NCI-H1417 (cell line): ENCODE measurements around the gene PHYHIPL.

Experiments used
- DNase-seq, 3 experiments: peaks; one replicate each; lab custom pipeline; 2025; lab: John Stamatoyannopoulos, UW

PHYHIPL gene

DNA sequence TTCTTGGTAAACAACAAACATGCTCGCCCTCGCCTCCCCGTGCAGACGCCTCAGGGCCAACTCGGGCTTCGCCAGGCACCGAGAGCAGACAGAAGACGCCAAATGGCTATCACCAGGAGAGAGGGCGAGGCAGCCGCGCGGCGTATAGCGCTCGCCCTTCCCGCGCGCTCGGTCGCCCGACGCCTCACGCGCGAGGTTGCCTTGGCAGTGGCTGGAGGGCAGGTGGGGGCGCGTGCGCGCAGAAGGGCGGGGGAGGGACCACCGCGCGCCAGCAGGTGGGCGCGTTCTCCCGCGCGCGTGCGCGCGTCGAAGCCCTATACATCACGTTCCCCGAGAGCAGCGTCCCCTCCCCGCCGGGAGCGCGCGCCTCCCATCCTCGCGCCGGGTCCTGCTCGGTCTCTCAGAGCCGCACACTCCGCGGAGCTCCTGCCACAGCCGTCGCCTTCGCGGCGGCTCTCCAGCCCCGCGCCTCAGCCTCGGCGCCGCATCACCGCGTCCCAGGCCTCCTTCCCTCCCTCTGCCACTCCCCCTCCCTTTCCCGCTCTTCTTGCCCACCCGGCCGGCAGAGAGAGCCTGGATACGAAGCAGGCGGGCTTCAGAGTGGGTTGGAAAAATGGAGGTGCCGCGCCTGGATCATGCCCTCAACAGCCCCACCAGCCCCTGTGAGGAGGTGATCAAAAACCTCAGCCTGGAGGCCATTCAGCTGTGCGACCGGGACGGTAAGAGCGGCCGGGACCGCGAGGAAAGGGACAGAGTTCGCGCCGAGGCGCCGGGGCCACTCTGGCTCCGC is at the start of gene PHYHIPL:
PHYHIPL (plus strand) TSS at position 403 of the 790 bp plus-strand sequence; CDS start at position 614, 211 bp downstream.
- DNase-seq: peak; percentile 75 to 89 (median 86)

DNA sequence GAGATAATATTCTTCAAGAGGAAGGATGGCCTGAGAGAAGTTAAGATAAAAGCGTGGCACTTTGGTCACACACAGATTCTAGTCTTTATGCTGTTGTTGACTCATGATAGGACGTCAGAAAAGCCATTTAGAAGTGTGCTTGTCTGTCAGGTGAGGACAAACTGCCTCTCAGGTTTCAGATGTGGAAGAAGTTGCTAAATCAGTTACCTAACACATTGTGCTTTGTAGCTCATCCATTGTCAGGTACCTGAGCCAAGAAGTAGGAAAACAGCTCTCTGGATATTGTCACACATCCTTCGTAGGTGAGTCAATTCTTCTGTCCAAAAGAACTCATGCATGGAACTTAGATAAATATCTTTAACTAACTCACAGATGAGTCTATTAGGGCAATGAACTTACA is 49.5 kb upstream of the PHYHIPL start:
- no peak for DNase-seq

GRCh38 chr10:59127991-59128390 is 48.5 kb upstream of the PHYHIPL start:
- DNase-seq: no peak

GRCh38 chr10:59129867-59130266 is 46.6 kb upstream of the PHYHIPL start:
- DNase-seq: no peak

DNA sequence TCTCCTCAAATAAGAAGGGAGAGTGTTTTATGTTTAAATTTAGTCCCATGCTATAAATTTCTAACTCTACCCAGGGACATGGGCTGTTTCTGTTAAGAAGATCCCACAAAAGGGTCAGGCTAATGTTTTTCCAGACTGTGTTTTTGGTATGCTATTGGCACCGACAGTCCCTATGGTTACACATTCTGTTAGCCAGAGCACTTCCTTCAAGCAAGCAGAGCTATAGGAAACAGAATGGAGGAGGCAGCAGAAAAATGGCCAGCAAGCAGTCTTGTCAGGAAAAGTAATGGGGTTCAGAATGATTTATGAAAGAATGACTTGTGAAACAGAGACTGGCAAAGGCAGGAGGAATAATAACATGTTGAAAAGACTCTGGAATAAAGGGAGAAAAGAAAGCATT is 44.8 kb upstream of the PHYHIPL start:
- DNase-seq: no peak

DNA sequence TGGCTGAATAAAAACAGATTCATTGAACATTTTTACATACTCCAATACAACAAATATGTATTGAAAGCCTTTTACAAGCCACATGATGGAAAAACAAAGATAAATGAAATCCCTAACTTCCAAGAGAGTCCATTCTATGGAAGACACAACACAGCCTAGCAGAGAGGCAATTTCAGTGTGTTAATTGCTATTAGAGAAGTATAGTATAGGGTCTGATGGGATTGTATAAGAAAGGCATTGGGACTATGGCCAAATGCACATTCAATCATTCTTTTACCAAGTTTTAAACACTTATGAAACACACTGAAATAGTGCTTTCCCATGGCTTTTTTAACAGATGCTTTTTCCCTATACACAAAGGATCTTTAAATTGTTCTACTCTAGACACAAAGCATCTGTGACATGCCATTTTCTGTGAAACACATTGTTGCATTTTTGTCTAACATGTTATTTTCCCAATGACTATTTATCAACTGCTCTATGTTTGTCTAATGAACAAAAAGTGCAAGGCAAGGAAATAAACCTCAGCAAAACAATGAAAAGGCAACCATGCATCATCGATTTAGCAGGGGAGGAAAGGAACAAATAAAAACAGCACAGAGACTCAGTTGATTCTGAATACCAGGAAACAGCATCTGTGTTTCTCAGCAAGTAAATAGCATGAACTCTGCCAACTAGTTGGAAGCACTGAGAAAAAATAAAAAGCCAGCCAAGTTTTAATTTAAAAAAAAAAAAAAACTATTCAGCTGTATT is 42.4 kb upstream of the PHYHIPL start:
- DNase-seq: peak in 1 of 3 experiments; percentile 6

DNA sequence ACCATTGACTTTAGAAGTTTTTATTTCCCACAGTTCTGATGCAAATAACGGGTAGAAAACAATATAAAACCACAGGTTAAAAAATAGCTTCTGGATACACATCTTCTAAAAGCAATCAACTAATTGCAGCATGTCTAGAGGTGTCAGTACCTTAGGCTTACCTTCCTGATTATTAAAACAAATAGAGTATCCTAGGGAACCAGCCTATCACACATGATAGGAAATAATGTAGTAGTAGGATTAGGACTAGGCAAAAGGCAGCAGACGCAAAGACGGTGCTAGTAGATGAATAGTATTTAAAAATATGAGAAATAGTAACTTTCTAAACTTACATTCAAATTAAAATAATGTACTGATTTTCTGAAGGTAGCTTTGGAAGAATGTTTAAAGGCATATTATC is 41.7 kb upstream of the PHYHIPL start:
- DNase-seq: no peak

DNA sequence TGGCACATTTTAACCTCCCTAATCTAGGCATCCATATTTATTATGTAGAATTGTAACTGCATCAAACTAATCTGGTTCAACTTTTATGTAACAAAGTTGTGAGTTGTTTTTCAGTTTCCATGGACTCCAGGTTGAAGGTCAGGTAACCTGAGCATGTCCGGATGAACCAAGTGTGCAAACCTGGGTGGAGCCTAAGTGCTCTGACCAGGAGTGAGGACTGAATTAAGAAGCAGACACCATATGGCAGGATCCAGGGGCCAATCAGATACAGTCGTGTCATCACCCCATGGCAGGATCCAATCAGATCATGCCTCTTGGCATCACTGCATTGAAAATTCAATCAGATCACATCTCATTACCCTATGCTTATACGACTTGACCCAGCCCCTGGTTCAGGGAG is 41.2 kb upstream of the PHYHIPL start:
- no peak for DNase-seq

GRCh38 chr10:59138052-59138451 is 38.4 kb upstream of the PHYHIPL start:
- DNase-seq: no peak

GRCh38 chr10:59143544-59143943 is 32.9 kb upstream of the PHYHIPL start:
- DNase-seq: no peak

DNA sequence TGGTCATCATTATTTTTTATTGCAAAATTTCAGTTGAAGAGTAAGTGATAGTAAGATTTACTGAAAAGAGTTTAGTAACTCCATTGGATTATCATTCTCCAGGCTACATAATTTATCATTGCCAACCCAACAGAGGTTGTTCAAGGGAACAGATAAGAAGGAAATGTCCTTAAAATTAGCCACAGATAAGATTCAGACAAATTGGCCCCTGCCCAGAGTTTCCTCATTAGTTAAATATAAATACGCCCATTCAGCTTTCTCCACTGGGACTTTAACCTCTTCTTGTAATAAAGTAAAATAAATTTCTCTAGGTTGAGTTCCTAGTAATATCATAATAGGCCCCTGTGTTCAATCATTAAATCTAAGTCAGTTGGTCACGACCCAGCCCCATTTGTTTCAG is 27.7 kb upstream of the PHYHIPL start:
- no peak for DNase-seq

DNA sequence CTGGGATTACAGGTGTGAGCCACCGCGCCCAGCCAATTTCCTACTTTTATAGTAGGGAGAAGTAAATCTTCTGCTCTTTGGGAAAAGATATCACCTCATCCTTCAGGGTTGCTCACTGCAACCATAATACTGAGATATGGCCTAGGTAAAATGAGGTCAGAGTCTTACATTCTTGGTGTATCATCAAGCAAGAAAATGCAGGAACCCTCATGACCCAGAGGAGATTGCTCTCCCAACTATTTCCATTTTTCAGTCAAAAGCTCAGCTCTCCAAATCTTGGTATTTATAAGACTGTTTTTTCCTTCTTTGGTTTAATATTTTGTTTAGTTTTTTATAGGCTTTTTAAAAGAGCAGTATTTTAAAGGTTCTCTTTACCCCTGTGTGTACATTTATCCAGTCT is 20.9 kb upstream of the PHYHIPL start:
- no peak for DNase-seq

- no peak for DNase-seq
Measured at GRCh38 chr10:59167512-59167911, 8.9 kb upstream of the PHYHIPL start.

DNA sequence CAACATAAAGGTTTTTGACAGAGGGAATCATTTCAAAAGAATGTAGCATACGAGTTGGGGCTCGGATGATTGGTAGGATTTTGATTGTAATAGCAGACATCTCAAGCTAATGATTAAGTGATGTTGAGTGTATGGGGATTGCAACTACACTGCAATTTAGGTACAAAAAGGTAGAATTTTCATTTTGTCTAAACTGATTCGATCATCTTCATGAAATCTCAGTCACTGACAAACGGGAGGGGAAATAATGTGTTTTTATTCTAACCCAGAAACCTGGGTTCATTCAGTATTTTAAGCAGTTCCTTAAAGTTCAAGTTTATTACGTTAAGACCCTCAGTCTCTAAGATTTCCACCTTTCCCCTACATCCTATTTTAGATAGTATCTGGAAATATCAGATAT is 3.9 kb upstream of the PHYHIPL start:
- DNase-seq: no peak

- DNase-seq: no peak
Measured at GRCh38 chr10:59173414-59173813, 3.0 kb upstream of the PHYHIPL start.

- DNase-seq: peak in 2 of 3 experiments; percentile 50 to 86
Measured at GRCh38 chr10:59175538-59176240, 754 bp upstream of the PHYHIPL start.

DNA sequence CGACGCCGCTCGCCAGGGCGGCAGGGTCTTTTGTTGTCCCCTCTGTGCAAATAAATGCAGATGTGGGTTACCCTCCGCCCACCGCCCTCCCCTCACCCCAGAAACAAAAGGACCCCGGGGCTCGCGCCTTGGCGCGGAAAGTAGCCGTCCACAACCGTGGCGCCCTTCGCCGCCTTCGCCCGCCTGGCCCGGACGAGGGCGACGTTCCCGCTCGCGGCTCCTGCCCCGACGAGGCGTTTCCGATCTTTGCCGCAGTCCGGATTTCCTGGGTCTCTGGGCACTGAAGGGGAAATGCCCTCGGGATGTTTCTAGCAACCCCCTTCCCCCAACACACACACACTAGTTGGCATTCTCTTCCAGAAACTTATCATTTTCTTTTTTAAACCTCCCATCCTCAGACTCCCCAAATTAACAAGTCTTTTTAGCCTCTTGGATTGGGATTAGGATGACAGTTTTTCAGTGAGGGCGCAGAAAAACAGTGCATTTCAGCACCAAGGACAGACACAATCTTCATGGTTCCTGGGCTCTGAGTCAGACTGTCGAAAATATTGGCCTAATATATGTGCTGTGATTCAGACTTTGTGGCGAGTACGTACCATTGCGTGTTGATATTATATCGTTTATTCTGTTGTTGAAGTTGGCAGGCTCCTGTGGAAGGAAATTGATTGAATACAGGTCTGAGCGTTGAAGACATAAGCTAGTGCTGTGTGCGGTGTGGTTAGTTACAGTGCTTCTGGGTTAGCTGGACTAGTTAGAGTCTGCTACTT is 771 bp downstream of the PHYHIPL start:
- peak; percentile 41 to 85 (median 78) for DNase-seq

- DNase-seq: no peak
Measured at GRCh38 chr10:59177836-59178235, 1.4 kb downstream of the PHYHIPL start.

- DNase-seq: peak in 1 of 3 experiments; percentile 6
Measured at GRCh38 chr10:59179068-59179467, 2.6 kb downstream of the PHYHIPL start.

GRCh38 chr10:59180689-59181270 is 4.3 kb downstream of the PHYHIPL start:
- DNase-seq: no peak

- DNase-seq: peak; percentile 4 to 73 (median 42)
Measured at GRCh38 chr10:59181668-59182067, 5.2 kb downstream of the PHYHIPL start.
